ENCODE data around the gene GPR37L1. TPM values are rescaled to one million over a fixed set of nuclear protein-coding genes. Genes with fewer than 3 reads are reported as not detected.

GPR37L1 gene
- total RNA-seq, 6 experiments from 2014 or later = not detected

- TF ChIP-seq CTCF (IDR thresholded peaks at IDR 0.05) = no peak
- Mint-ChIP-seq H3K36me3 (ENCODE audit: low read depth) (no peaks in the 10 kb centered on the region), H3K9me3 (no peaks in the 10 kb centered on the region), H3K4me1 (ENCODE audit: low read depth) (peaks cover 13% of the 10 kb centered on the region), H3K27me3 (ENCODE audit: insufficient read depth) (peaks cover 9% of the 10 kb centered on the region), H3K4me3 (no peak overlapping the region), H3K27ac (no peak overlapping the region)
- peak; percentile 12 for DNase-seq
Observed at GRCh38 chr1:202112859-202113689, 9.6 kb upstream of the GPR37L1 start.

GRCh38 chr1:202113690-202114300 lies 8.9 kb upstream of the GPR37L1 start:
- Mint-ChIP-seq H3K9me3 (no peaks in the 10 kb centered on the region), H3K36me3 (ENCODE audit: low read depth) (no peaks in the 10 kb centered on the region), H3K4me1 (ENCODE audit: low read depth) (peaks cover 13% of the 10 kb centered on the region), H3K27ac (no peak overlapping the region), H3K27me3 (ENCODE audit: insufficient read depth) (peaks cover 5% of the 10 kb centered on the region), H3K4me3 (no peak overlapping the region)
- DNase-seq = no peak
- no peak for TF ChIP-seq CTCF (IDR thresholded peaks at IDR 0.05)

GRCh38 chr1:202116287-202116686 lies 6.4 kb upstream of the GPR37L1 start:
- Mint-ChIP-seq H3K27me3 (ENCODE audit: insufficient read depth) (peaks cover 10% of the 10 kb centered on the region), H3K36me3 (ENCODE audit: low read depth) (no peaks in the 10 kb centered on the region), H3K9me3 (no peaks in the 10 kb centered on the region), H3K4me3 (no peak overlapping the region), H3K4me1 (ENCODE audit: low read depth) (peaks cover 16% of the 10 kb centered on the region), H3K27ac (no peak overlapping the region)
- no peak for DNase-seq
- TF ChIP-seq CTCF (IDR thresholded peaks at IDR 0.05) = no peak

- H3K36me3 Mint-ChIP-seq (ENCODE audit: low read depth) = no peaks in the 10 kb centered on the region
- H3K27ac Mint-ChIP-seq = no peak overlapping the region
- H3K9me3 Mint-ChIP-seq = no peaks in the 10 kb centered on the region
- no peak for TF ChIP-seq CTCF (IDR thresholded peaks at IDR 0.05)
- H3K4me1 Mint-ChIP-seq (ENCODE audit: low read depth) = peaks cover 20% of the 10 kb centered on the region
- no peak overlapping the region for H3K4me3 Mint-ChIP-seq
- no peak for DNase-seq
- peaks cover 13% of the 10 kb centered on the region for H3K27me3 Mint-ChIP-seq (ENCODE audit: insufficient read depth)
Observed at GRCh38 chr1:202117898-202118371, 4.8 kb upstream of the GPR37L1 start.

GRCh38 chr1:202121006-202121405 lies 1.7 kb upstream of the GPR37L1 start:
- no peak for DNase-seq

More at GRCh38 chr1:202121006-202121405, 1.7 kb upstream of the GPR37L1 start:
- Mint-ChIP-seq H3K4me3 (no peak overlapping the region), H3K27ac (no peak overlapping the region), H3K36me3 (ENCODE audit: low read depth) (no peaks in the 10 kb centered on the region), H3K4me1 (ENCODE audit: low read depth) (peaks cover 10% of the 10 kb centered on the region), H3K9me3 (no peaks in the 10 kb centered on the region), H3K27me3 (ENCODE audit: insufficient read depth) (peaks cover 25% of the 10 kb centered on the region)
- no peak for TF ChIP-seq CTCF (IDR thresholded peaks at IDR 0.05)
